DMS53 treated with DMSO at 0.1 percent for 48 hours (cell line): ENCODE results near the gene PDP2.
A peak's percentile ranks its signal among the peaks of the same experiment; 100 is the strongest.
"Not testable (repeated sequence)": the region's sequence is repeated elsewhere in the genome, so short reads cannot be mapped to it uniquely, and the experiment has no call there.

ENCODE experiments used
- DNase-seq: peaks from one replicate; lab custom pipeline; 2025; ENCODE audit not compliant: unreplicated experiment; lab: John Stamatoyannopoulos, UW

The PDP2 gene

GRCh38 chr16:66934138-66934838 is 54.0 kb downstream of the PDP2 start, which contains the start of gene CIAO2B:
Gene CIAO2B, minus strand, starts transcription at chr16:66934402. Its CDS starts 38 bp downstream, at chr16:66934364.
- peak; percentile 68 for DNase-seq

GRCh38 chr16:66934839-66935313 is 54.6 kb downstream of the PDP2 start:
- not testable (repeated sequence) for DNase-seq

- no peak for DNase-seq
Measured at GRCh38 chr16:66935314-66936011, 55.1 kb downstream of the PDP2 start, which contains the start of gene CES2. Gene CES2, plus strand, starts transcription at chr16:66935516. Its CDS starts 120 bp downstream, at chr16:66935636.

DNA sequence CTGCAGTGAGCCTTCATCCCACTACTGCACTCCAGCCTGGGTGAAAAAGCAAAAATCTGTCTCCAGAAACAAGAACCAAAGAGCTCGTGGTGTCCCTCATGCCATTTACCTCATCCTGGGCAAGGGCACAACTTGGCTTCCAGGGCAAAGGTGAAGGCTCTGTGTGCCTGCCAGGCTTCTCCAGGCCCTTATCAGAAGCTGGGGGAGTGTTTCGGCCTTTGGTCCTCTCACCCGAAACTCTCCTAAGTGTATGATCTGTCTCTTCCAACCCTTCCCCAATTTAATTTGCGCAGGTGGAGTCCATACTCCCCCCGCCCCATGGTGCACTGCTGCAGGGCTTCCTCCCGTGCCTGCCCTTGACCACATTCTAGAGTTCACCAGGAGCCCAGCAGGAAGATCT is 56.1 kb downstream of the PDP2 start:
- no peak for DNase-seq

DNA sequence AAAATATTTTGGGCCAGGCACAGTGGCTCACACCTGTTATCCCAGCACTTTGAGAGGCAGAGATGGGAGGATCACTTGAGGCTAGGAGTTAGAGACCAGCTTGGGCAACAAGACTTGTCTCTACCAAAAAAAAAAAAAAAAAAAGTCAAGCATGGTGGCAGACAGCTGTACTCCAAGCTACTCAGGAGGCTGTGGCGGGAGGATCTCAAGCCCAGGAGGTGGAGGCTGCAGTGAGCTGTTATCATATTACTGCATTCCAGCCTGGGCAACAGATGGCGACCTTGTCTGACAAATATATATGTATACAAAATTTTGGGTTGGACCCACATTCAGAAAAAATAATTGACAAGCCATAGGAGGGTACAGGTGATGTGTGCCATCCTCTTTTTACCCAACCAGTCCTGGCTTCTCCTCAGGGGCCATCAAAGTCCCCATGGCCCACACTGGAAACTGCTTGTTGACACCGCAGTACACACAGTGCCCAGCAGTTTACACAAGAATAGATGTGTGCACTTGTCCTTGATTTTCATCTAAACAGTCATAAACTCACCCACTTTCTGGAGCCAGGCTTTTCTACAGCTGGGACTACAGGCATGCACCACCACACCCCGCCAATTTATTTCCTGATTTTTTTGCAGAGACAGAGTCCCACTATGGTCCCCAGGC is 56.7 kb downstream of the PDP2 start:
- DNase-seq, result no peak

DNA sequence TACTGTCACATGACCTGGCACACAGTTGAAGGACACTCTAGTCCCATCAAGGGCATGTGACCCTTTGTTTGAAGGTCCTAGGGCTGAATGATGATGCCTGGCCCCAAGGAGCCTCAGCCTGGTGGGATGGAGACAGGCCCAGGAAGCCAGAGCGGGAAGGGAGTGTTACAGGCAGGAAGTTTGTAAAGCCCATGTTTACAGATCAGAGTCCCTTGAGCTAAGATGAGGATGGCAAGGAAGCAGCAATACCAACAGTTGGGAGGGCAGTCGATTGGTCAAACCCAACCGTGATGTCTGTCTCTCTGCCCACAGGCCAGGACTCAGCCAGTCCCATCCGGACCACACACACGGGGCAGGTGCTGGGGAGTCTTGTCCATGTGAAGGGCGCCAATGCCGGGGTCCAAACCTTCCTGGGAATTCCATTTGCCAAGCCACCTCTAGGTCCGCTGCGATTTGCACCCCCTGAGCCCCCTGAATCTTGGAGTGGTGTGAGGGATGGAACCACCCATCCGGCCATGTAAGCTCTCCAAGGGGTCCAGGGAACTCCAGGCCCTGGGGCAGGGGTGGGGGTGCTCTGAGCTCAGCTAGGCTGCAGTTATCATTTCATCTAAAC is 57.5 kb downstream of the PDP2 start:
- no peak for DNase-seq

DNA sequence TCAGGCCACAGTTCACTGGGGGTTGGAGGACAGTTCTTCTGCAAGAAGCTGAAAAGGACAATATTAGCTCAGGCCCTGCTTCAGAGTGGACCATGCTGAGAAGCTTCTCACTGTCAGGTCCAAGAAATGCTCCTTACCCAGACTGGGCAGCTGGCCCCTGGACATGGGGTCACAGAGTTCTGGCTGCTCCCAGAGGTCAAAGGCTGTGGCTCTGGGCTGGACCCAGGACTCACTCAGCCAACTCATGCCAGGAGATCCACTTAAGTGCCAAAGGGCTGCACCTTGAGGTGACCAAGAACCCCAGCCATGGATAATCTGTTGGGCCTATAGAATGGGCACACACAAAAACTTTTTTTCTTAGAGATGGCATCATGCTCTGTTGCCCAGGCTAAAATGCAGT is 59.1 kb downstream of the PDP2 start:
- no peak for DNase-seq

DNA sequence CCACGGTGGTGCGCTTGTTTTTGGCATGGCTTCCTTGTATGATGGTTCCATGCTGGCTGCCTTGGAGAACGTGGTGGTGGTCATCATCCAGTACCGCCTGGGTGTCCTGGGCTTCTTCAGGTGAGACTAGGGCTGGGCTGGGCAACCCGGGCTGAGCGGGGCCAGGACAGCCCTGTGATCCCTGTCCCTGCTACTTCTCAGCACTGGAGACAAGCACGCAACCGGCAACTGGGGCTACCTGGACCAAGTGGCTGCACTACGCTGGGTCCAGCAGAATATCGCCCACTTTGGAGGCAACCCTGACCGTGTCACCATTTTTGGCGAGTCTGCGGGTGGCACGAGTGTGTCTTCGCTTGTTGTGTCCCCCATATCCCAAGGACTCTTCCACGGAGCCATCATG is 59.9 kb downstream of the PDP2 start:
- no peak for DNase-seq
